WERI-Rb-1 (cell line): Measurements from ENCODE around the gene GNB5.
"Not testable (repeated sequence)": the region's sequence is repeated elsewhere in the genome, so short reads cannot be mapped to it uniquely, and the experiment has no call there.

Source experiments
- DNase-seq: peaks from one replicate; pipeline ENCODE4 v3.0.0-alpha.2; 2020
- H3K27ac ChIP-seq: fragments of 250-450 bp; sonication (Bioruptor Pico); 2 replicates; pipeline ENCODE4 v1.5.1; 2020; ENCODE audit warnings: mild to moderate bottlenecking, moderate library complexity
- H3K27me3 ChIP-seq: fragments of 250-450 bp; sonication (Bioruptor Pico); 2 replicates; pipeline ENCODE4 v1.5.1; 2021; ENCODE audit warnings: mild to moderate bottlenecking, low read depth, moderate library complexity; ENCODE audit not compliant: insufficient read depth, severe bottlenecking
- H3K36me3 ChIP-seq: fragments of 250-450 bp; sonication (Bioruptor Pico); 2 replicates; pipeline ENCODE4 v1.5.1; 2020; ENCODE audit warnings: mild to moderate bottlenecking, moderate library complexity
- H3K4me3 ChIP-seq: 2 replicates; pipeline ENCODE4 v1.5.1; 2011; ENCODE audit warnings: low read depth, mild to moderate bottlenecking, control low read depth, low read length
- H3K9me3 ChIP-seq: fragments of 250-450 bp; sonication (Bioruptor Pico); 2 replicates; pipeline ENCODE4 v1.5.1; 2021; ENCODE audit warnings: mild to moderate bottlenecking, moderate library complexity; ENCODE audit not compliant: severe bottlenecking
- TF ChIP-seq, protein P1 (sequence below): IDR thresholded peaks from 2 replicates; pipeline ENCODE4 v1.5.1; 2011; ENCODE audit warnings: low read depth, mild to moderate bottlenecking, control low read depth, inconsistent platforms, low read length

GNB5 gene

DNA sequence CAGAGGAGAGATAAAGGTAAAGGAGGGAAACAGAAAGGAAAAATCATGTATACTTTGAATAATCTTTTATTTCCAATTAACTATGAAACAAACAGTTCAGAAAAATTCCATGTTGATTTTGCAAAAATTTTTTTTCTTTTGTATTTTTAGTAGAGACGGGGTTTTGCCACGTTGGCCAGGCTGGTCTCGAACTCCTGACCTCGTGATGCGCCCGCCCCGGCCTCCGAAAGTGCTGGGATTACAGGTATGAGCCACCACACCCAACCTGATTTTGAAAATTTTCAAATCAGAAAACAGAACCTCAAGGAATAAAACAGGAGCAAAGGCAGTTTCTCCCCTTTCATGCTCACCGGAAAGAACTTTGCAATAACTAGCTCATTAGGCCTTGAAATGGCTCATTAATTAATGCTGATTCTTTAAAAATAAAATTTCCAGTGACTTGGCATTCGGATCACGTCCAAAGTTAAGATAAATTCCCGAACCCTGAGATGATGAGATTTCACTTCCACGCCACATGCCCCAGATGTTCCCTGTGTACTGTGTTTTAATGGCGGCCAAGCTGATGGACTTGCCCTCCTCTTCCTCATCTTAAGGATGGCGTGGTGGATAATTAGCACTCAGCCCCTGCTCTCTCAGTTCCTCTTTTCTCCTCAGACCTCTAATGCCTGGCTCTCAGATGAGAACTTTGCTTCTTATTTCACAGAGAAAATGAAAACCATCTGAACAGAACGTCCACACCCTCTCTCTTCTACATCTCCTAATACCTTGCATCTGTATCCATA lies 89.5 kb downstream of the GNB5 start:
- TF ChIP-seq, protein P1, sequence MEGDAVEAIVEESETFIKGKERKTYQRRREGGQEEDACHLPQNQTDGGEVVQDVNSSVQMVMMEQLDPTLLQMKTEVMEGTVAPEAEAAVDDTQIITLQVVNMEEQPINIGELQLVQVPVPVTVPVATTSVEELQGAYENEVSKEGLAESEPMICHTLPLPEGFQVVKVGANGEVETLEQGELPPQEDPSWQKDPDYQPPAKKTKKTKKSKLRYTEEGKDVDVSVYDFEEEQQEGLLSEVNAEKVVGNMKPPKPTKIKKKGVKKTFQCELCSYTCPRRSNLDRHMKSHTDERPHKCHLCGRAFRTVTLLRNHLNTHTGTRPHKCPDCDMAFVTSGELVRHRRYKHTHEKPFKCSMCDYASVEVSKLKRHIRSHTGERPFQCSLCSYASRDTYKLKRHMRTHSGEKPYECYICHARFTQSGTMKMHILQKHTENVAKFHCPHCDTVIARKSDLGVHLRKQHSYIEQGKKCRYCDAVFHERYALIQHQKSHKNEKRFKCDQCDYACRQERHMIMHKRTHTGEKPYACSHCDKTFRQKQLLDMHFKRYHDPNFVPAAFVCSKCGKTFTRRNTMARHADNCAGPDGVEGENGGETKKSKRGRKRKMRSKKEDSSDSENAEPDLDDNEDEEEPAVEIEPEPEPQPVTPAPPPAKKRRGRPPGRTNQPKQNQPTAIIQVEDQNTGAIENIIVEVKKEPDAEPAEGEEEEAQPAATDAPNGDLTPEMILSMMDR: no peak
- DNase-seq: no peak
- no peaks in the 10 kb centered on the region for H3K36me3 ChIP-seq
- no peak overlapping the region for H3K4me3 ChIP-seq
- H3K9me3 ChIP-seq: no peaks in the 10 kb centered on the region
- no peaks in the 10 kb centered on the region for H3K27me3 ChIP-seq
- H3K27ac ChIP-seq: no peak overlapping the region

DNA sequence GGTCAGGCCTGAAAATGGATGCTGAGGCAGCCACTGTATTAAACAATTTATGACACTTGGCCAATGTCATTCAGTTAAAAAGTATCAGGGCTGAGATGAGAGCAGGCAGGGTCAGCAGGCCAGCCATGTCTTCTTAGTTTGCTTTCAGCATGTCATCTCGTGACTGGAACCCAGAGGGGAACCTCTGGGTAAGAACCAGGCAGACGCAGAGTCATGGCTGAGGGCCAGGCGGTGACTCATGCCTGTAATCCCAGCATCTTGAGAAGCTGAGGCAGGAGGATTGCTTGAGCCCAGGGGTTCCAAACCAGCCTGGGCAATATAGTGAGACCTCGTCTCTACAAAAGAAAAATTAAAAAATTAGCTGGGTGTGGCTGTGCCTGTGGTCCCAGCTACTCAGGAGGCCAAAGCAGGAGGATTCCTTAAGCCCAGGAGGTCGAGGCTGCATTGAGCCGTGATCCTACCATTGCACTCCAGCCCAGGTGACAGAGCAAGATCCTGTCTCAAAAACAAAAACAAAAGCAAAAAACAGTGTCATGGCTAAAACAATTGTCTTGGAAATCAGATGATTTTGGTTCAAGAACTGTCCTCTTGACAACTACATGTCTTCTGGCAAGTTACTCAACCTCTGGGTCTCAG lies 90.3 kb downstream of the GNB5 start:
- DNase-seq: no peak
- no peak overlapping the region for H3K27ac ChIP-seq
- no peaks in the 10 kb centered on the region for H3K27me3 ChIP-seq
- H3K4me3 ChIP-seq: no peak overlapping the region
- no peaks in the 10 kb centered on the region for H3K36me3 ChIP-seq
- no peaks in the 10 kb centered on the region for H3K9me3 ChIP-seq
- TF ChIP-seq, protein P1: no peak

DNA sequence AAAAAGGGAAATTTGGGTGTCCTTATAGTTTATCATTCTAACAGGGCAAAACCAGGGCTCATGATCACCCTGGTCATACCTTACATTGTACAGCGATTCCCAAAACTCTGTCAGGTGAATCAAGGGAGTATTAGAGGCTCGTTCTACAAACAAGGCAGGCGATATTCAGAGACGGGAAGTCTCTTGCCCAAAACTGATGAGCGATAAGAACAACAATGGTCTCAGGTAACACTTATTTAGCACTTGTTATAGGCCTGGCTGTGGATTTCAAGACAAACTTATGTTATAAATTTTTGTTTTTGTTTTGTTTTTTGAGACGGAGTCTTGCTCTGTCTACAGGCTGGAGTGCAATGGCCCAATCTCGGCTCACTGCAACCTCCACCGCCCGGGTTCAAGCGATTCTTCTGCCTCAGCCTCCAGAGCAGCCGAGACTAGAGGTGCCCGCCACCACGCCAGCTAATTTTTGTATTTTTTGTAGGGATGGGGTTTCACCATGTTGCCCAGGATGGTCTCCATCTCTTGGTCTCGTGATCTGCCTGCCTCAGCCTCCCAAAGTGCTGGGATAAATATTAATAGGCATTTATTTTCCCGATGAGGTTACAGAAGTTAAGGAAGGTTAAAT lies 91.4 kb downstream of the GNB5 start:
- H3K27ac ChIP-seq: no peak overlapping the region
- no peaks in the 10 kb centered on the region for H3K27me3 ChIP-seq
- DNase-seq: no peak
- H3K4me3 ChIP-seq: no peak overlapping the region
- no peaks in the 10 kb centered on the region for H3K36me3 ChIP-seq
- H3K9me3 ChIP-seq: no peaks in the 10 kb centered on the region
- TF ChIP-seq, protein P1: no peak

GRCh38 chr15:52098323-52098722 lies 92.9 kb downstream of the GNB5 start:
- Histone ChIP-seq H3K4me3 (no peak overlapping the region), H3K9me3 (no peaks in the 10 kb centered on the region), H3K36me3 (no peaks in the 10 kb centered on the region), H3K27ac (no peak overlapping the region), H3K27me3 (no peaks in the 10 kb centered on the region)
- TF ChIP-seq, protein P1: no peak
- DNase-seq: no peak

GRCh38 chr15:52097180-52097579 lies 94.0 kb downstream of the GNB5 start:
- no peaks in the 10 kb centered on the region for H3K9me3 ChIP-seq
- no peak for DNase-seq
- H3K27ac ChIP-seq: no peak overlapping the region
- H3K4me3 ChIP-seq: no peak overlapping the region
- TF ChIP-seq, protein P1: no peak
- H3K36me3 ChIP-seq: no peaks in the 10 kb centered on the region
- no peaks in the 10 kb centered on the region for H3K27me3 ChIP-seq

DNA sequence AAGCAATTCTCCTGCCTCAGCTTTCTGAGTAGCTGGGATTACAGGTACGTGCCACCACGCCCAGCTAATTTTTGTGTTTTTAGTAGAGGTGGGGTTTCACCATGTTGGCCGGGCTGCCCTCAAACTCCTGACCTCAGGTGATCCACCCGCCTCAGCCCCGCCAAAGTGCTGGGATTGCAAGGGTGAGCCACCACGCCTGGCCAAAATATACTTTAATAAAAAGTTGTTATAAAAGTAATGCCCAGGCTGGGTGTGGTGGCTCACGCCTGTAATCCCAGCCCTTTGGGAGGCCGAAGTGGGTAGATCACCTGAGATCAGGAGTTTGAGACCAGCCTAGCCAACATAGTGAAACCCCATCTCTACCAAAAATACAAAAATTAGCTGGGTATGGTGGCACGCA lies 94.7 kb downstream of the GNB5 start:
- not testable (repeated sequence) for H3K27ac ChIP-seq, H3K36me3 ChIP-seq, H3K4me3 ChIP-seq, DNase-seq, H3K9me3 ChIP-seq, H3K27me3 ChIP-seq
